ENCODE results near the gene LIMCH1.

GRCh38 chr4:41532882-41533281 lies 5.1 kb upstream of the LIMCH1 start:
- TF ChIP-seq, protein P1, sequence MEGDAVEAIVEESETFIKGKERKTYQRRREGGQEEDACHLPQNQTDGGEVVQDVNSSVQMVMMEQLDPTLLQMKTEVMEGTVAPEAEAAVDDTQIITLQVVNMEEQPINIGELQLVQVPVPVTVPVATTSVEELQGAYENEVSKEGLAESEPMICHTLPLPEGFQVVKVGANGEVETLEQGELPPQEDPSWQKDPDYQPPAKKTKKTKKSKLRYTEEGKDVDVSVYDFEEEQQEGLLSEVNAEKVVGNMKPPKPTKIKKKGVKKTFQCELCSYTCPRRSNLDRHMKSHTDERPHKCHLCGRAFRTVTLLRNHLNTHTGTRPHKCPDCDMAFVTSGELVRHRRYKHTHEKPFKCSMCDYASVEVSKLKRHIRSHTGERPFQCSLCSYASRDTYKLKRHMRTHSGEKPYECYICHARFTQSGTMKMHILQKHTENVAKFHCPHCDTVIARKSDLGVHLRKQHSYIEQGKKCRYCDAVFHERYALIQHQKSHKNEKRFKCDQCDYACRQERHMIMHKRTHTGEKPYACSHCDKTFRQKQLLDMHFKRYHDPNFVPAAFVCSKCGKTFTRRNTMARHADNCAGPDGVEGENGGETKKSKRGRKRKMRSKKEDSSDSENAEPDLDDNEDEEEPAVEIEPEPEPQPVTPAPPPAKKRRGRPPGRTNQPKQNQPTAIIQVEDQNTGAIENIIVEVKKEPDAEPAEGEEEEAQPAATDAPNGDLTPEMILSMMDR (IDR thresholded peaks at IDR 0.05) = no peak
- no peak for TF ChIP-seq POLR2A (IDR thresholded peaks at IDR 0.05)

Measured in adrenal gland (tissue), 5 donors.